GM18517 (cell line): ENCODE data around the gene ABCA13.

Experiments used
- ATAC-seq: cut with Tn5 transposase; IDR thresholded peaks from one replicate; pipeline ENCODE4 v1.9.1; 2021; ENCODE audit warnings: mild to moderate bottlenecking, moderate library complexity; ENCODE audit not compliant: unreplicated experiment

ABCA13 gene

DNA sequence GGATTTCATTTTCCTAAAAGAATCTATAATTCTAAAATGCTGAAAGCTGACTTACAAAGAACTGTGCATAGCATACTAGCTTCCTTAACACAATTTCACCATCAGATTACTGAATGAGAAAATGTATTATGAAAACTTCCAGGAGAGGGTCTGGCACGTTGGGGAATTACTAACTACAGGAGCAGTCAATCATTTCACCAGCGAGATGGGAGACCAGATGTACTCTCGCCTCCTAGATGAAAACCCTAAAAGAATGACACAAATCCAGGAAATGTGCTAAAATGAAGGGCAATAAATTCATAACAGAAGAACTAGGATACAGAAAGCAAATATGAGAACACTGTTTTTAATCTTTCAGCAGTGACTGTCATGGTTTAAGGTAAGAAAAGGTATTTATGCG, 330.8 kb downstream of the ABCA13 start:
- ATAC-seq: no peak

DNA sequence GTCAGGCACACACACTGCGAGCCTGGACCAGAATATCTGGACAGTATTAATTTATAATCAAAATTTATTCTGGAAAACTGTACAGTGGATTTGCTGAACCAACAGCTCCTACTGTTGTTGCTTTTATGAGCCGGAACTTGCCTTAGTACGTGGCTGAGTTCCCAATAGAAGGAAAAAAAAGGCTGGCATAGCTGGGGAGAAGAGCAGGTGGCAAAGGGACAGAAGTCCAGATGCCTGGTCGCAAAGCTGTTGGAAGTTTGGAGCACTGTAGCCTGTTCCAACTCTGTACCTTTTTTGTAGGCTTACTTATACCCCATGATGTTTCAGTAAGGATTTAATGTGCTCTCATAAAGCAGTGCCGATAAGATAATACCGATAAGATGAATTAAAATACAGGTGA, 333.8 kb downstream of the ABCA13 start:
- no peak for ATAC-seq

DNA sequence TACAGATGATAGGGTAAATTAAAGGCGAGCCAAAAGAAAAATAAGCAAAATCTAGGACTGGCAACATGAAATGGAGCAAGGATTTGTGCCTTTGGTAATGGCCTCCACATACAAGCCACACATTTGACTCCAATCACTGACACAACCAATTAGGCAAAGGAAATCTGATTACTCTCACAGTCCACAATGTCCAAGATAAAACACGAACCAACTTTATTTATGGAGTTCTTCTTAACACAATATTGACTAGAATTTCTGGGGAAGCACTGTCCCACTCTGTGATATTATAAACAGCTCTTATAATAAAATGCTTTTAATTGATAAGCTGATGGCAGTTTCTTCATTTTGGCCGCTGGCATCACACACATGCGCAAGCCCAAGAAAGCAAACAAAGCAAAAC, 334.2 kb downstream of the ABCA13 start:
- no peak for ATAC-seq

DNA sequence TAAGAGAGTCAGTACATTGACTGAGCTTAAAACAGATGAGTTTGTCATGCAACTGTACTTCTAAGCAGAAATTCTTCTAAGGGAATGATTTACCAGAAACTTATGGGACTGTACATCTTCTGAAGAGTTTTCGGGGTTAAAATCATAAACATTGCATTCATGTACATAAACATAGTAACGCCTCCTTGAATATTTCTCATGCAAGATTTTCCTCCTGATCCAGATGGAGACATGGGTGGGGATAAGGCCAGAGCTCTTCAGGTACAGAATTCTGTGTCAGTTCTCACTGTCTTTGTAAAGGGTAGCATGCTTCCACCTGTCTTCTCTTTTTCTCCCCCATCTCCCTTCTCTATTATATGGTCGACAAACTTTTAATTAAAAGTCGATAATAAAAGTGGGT, 335.3 kb downstream of the ABCA13 start:
- no peak for ATAC-seq

DNA sequence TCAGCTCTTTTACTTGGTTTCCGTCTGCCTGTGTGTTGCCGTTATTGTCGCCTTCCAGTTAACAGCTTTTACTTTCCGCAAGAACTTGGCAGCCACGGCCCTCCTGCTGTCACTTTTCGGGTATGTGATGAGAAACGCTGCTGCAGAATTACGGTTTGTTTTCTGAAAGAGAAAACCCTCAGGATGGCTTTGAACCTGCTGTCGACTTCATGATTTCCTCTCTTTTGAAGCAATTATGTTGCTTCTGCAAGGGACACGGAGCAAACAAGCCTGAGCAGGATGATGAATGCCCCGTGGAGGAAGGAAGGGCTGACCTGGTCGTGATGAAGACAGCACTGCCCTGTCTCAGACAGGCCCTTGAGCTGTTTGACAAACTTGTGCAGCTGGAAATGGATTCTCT, 339.8 kb downstream of the ABCA13 start:
- ATAC-seq: no peak

DNA sequence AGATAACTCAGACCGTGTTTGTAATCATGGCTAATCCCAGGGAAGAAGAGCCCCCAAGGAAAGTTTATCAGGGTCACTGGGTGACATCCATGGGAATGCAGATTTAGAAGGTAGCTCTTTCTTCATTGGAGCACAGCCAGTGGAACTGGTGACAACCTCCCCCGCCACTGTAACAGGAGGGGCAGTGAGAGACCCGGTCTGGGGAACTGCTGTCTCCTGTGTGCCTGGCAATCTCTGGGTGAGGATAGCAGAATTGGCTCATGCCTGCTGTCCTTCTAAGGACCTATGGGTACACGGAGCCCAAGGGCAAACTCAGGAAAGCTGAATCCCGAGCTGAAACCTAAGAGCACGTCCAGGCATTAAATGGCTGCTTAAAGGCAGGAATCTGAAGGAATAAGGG, 341.6 kb downstream of the ABCA13 start:
- no peak for ATAC-seq

DNA sequence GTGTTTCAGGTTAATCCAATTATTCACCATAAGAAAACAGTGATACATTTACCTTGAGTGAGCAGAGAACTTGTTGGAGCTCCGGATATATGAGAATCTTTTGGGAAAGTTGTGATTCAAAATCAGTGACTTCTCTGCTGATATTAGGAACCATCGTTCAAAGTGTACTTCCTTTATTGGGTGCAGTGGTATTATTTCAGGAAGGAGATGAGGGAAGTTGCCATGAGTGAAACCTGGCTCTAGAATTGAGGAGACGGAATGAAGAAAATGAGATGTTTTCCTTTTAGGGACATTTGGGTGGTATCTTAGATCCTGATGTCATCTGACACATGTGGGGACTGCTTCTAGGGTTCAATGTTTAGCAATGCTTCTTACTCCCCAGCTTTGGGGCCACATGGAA, 343.9 kb downstream of the ABCA13 start:
- ATAC-seq: no peak

DNA sequence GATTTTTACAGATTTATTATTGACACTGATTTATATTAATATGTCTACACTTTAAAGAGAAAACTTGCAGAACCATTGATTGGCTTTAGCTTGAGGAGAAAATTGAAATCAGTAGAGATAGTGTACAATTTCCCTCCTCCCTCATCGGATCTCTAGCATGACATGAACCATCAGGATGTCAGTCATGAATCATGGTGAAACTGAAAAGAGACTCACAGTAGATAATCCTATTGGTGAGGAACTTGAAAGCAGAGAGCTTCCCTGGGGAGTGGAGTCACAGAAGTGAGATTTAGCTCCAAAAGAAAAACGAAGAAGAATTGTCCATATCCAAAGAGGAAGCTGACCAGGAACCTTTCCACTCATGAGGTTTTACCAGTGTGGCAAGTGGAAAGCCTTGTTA, 346.8 kb downstream of the ABCA13 start:
- ATAC-seq: no peak

DNA sequence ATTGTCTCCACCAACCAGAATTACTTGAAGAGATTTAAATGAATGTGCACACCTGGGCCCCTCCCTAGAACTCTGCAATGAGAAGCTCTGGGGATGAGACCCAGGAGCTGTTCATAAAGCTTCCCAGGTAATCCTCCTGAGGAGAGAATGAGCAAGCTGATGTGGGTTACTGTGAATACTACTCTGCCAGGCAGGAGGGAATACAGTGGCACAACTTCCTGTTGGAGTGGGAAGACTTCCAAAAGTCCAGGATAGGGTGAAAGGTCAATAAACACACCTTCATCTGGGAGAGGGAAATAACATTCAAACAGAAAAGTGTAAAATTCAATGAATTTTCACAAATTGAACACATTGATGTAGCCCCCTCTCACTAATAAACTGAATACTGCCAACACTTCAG, 351.4 kb downstream of the ABCA13 start:
- no peak for ATAC-seq

DNA sequence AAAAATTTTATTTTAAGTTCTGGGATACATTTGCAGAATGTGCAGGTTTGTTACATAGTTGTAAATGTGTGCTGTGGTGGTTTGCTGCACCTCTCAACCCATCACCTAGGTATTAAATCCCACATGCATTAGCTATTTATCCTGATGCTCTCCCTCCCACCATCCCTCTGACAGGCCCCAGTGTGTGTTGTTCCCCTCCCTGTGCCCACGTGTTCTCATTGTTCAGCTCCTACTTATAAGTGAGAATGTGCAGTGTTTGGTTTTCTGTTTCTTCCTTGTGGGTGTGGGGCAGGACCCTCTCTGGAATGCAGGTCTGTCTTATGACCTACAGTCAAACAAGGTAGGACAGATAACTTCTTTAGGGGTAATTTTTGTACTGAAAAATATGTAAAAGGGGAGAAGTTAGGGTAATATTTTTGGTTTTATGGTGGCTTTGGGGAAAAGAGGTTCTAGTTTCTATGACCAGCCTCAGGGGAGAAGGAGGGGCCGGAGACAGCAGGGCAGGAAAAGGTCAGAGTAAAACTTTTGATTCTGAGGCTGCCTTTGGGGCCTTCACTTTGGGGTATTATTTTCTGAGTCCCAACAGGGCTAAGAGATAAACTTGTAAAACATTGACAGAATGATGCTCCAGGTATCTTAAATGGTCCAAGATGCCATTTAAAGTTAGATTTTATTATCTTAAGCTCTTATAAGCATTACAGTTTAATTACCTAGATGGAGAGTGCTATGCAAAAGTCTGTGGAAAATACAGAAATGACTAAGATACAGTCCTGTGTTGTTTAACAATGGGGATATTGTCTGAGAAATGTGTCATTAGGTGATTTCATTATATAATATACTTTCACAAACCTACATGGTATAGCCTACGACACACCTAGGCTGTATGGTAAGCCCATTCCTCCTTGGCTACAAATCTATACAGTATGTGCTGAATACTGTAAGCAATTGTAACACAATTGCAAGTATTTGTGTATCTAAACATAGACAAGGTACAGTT, 354.8 kb downstream of the ABCA13 start:
- no peak for ATAC-seq

DNA sequence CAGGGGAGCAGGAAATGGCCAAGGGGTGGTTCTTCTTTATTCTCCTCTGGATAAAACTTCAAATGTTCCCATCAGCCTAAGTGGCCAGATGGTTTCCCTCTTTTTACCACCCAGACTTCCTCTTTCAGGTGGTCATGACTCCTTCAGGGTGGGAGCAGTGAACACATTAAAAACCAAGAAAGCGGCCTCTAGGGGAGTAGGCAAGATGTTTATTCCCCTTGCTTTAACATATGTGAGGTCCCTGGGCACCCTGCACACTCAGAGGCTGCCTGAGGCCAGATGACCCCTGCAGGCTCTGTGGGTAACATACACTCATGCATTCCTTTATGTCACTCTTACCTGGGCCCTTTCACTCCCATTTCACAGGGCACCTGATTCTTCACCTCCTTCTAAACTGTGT, 357.4 kb downstream of the ABCA13 start:
- ATAC-seq: no peak

DNA sequence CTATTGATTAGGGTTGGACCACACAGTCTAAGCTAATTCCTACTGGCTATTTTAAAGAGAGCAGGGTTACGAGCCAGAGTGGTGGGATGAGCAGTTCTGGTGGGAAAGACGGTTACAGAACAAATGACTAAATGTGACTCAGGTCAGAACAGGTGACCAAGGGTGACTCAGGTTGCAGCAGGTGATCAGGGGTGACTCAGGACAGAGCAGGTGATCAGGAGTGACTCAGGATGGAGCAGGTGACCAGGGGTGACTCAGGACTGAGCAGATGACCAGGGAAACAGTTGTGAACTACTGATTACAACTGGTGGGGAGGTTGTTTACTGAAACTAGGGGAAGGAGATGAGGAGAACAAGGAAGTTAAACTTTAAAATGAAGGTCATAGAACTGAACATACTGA, 366.3 kb downstream of the ABCA13 start:
- no peak for ATAC-seq

DNA sequence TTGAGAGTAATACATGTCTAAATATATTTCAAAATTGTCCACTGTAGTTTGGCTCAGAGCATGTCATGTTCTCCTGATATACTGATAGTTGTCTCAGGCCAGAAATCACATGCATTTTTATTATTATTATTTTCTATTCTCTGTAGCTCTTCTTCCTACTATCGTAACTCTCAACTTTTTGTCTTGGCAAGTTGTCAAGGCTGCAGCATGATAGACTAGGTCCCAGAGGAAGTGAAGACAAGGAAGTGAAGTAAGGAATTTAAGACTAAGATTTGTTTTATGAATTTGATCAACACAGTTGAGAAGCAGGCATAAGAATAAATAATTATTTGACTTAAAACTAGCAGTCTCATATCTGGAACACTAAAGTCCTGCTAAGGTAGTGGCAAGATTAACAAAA, 369.5 kb downstream of the ABCA13 start:
- ATAC-seq: no peak

DNA sequence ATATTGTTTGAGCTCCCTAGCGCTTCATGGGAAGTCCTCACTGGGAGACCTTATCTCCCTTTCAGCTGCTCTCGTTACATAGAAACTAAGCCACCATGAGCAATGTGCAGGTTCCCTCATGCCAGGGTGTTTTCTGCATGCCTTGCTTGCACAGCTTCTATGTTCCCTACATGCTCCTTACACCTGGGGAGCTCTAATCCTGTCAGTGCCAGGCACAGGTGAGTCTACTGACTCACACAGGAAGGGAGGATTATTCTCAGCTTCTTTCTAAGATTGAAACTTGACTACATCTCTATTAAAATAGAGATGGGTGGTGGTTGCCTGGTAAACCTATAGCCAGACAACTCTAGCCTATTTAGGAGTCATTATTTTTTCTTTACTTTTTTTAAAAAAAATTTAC, 377.4 kb downstream of the ABCA13 start:
- ATAC-seq: no peak

DNA sequence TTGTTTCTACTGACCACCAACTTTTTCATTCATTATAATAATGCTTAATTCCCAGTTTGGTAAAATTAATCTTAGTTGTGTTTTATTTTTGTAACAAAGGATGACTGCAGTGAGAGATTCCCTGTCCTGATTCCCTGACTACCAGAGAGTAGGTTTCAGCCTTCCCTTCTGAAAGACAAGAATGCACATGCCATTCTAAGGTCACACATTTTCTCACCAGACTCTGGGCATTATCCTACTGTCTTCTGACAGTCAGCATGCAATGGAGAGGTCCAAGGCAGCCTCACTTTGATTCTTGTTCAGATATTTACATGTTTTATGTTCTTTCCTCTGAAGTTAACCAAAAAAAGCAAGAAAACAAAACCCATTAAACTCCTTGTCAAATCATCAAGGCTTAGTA, 380.4 kb downstream of the ABCA13 start:
- no peak for ATAC-seq

DNA sequence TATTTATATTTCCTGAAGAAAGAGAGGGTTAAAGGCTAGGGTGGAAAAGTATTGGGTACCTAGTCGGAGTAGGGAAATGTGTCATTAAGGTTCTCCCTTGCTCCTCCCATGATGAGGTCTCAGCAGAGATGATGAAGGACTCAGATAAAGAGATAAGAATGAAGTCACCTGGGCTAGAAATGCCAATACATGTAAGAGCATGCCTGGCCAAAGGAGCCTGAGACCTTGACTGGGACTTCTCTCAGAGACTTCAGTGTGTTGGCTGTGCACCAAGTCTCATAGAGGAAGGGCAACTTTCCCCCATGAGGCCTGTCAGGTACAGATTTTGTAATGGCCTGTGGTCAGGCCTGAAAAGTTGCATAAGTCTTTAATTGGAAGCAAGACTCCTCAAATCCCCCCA, 392.1 kb downstream of the ABCA13 start:
- no peak for ATAC-seq

DNA sequence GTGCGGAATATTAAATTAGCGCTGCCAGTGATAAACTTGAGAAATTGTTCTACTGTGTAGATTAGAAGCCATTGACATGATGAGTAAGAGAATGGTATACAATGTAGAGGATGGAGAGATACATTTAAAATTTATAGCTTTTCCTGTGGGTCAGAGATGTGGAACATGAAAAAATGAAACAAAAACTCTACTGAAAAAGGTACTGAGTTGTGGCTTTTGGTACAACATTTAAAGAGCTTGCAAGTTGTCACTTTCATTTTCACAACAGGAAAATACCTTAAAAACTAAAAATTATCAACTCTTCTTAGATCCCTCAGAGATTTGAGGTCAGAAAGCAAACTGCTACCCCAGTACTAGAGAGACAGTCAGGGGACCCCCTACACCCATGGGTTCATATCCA, 404.3 kb downstream of the ABCA13 start:
- ATAC-seq: no peak

DNA sequence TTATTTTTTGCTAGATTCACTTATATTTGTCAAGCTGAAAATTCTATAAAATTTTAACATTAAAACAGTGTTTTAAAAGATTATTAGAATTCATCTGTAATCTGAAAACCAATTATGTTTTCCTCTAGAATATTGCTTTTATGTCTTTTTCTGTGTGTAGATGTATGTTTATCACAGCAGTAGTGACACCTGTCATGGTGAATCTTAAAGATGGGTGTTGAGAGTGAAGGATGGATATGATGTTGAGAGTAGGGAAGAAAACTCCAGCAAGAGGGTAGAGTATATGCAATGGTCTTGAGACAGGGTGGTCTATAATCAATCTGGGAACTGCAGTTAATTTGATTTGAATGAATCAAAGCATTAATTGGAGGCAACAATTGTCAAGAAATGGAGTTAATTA, 416.2 kb downstream of the ABCA13 start:
- no peak for ATAC-seq

DNA sequence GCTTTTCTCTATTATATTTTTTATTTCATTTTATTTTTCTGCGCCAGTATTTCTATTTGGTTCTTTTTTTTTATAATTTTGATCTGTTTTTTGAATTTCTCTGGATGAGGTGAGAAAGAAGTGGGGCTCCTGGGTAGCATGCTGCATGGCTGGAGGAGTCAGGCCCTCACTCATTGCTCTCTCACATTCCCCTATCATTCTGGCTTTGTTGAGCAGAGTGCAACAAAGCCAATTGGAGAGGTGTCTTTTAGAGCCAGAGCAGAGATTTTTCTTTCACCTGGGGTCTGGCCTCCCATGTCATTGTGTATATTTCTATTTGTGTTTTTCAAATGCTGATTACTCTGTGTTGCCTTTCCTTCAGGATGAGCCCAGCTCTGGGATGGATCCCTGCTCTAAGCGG, 423.1 kb downstream of the ABCA13 start:
- no peak for ATAC-seq

DNA sequence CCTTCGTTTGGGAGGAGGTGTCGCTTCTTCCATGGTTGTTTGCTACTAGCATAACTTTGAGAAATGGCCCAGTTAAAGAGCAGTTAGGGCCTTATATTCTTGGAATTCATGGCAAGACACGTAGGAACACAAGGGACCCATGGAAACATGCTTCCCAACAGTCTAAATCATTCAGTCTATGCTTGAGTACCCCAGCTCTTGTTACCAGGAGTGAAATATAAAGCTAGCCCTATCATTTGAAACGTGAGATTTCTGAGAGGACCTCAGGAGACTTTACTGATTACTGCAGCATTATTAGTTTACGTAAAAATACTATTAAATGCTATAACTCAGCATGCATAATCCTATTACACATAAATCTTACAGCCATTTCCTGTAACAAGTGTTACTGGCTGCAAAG, 424.5 kb downstream of the ABCA13 start:
- no peak for ATAC-seq

DNA sequence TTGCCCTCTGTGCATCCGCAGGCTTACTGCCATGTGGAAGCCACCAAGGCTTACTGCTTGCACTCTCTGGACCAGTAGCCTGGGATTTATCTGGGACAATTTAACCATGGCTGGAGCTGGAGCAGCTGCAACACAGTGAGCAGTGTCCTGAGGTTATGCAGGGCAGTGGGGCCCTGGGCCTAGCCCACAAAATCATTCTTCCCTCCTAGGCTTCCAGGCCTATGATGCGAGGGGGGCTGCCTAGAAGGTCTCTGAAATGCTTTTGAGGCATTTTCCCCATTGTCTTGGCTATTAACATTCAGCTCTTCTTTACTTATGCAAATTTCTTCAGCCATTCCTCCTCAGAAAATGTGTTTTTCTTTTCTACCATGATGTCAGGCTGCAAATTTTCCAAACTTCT, 439.4 kb downstream of the ABCA13 start:
- no peak for ATAC-seq

DNA sequence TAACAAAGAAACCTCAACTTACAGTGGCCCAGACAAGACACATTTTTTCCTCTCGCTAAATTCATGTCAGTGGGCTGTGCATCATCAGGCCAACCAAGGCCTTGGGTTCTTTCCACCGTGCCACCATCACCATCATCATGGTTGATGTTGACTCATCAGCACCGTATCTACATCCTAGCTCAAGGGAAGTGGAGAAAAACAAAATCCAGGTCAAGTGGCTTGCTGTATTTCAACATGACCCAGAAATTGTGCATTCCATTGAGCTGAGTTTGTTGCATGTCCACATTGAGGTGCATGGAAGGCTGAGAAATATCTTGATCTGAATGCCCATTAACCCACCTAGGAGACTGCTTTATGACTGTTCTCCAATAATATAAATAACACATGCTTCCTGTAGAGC, 440.7 kb downstream of the ABCA13 start:
- no peak for ATAC-seq

DNA sequence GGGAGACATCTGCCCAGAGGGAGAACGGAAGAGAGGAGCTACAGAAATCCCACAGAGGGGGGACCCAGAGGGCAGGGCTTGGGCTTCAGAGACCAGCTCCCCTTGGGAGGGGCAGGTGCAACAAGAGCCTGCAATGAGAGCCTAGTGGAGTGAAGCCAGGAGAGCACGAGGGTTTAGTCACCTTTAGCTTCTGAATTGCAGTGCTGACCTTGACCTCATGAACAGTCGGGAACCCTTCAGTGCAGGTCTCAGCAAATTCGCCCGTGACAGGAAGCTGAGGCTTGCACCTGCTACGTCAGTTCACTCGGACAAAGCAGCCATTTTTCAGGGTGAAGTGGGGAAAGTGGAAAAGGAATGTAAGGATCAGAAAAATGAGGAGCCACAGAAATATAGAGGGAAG, 446.2 kb downstream of the ABCA13 start:
- no peak for ATAC-seq
